SK-N-SH treated with all-trans-retinoic acid at 6 μM for 48 hours (cell line): ENCODE results near the gene ZNF683.
A peak's percentile ranks its signal among the peaks of the same experiment; 100 is the strongest.

ENCODE experiments used
- ATAC-seq: fragments of 200-7000 bp; cut with Tn5 transposase; 3 replicates; pipeline ENCODE4 v1.9.1; 2020; ENCODE audit warnings: mild to moderate bottlenecking, moderate library complexity
- ARNTL ChIP-seq: fragments of 450-650 bp; formaldehyde crosslinking; IDR thresholded peaks from 2 replicates; pipeline ENCODE4 v1.5.0; 2020; ENCODE audit warnings: low read depth, mild to moderate bottlenecking, moderate library complexity, borderline replicate concordance
- BACH2 ChIP-seq: fragments of 250-450 bp; sonication (Bioruptor Pico); IDR thresholded peaks from 2 replicates; pipeline ENCODE4 v1.9.0; 2021; ENCODE audit warnings: mild to moderate bottlenecking, borderline replicate concordance
- CSDC2 ChIP-seq: fragments of 250-450 bp; sonication (Bioruptor Pico); IDR thresholded peaks from 2 replicates; pipeline ENCODE4 v1.5.0; 2020; ENCODE audit warnings: mild to moderate bottlenecking, moderate library complexity
- CSRNP3 ChIP-seq: fragments of 250-450 bp; sonication (Bioruptor Pico); IDR thresholded peaks from 2 replicates; pipeline ENCODE4 v1.5.1; 2021; ENCODE audit warnings: mild to moderate bottlenecking, moderate library complexity
- ESRRG ChIP-seq: fragments of 250-450 bp; sonication (Bioruptor Pico); IDR thresholded peaks from 2 replicates; pipeline ENCODE4 v1.6.1; 2021; ENCODE audit warnings: mild to moderate bottlenecking
- ISL1 ChIP-seq: fragments of 250-450 bp; sonication (Bioruptor Pico); IDR thresholded peaks from 2 replicates; pipeline ENCODE4 v2.1.2; 2022; ENCODE audit warnings: mild to moderate bottlenecking, moderate library complexity
- OSR1 ChIP-seq: fragments of 250-450 bp; sonication (Bioruptor Pico); IDR thresholded peaks from 2 replicates; pipeline ENCODE4 v1.8.0; 2022; ENCODE audit warnings: moderate library complexity, mild to moderate bottlenecking, inconsistent platforms
- PATZ1 ChIP-seq: fragments of 250-450 bp; sonication (Bioruptor Pico); IDR thresholded peaks from 2 replicates; pipeline ENCODE4 v1.8.0; 2020; ENCODE audit warnings: mild to moderate bottlenecking, moderate library complexity, borderline replicate concordance
- PPARA ChIP-seq: fragments of 250-450 bp; sonication (Bioruptor Pico); IDR thresholded peaks from 2 replicates; pipeline ENCODE4 v1.5.0; 2020; ENCODE audit warnings: mild to moderate bottlenecking, borderline replicate concordance
- RARB ChIP-seq: fragments of 250-450 bp; sonication (Bioruptor Pico); IDR thresholded peaks from 2 replicates; pipeline ENCODE4 v1.8.0; 2021; ENCODE audit warnings: mild to moderate bottlenecking, moderate library complexity
- SNAI2 ChIP-seq: fragments of 250-450 bp; sonication (Bioruptor Pico); IDR thresholded peaks from 2 replicates; pipeline ENCODE4 v1.5.0; 2020; ENCODE audit warnings: mild to moderate bottlenecking, moderate library complexity
- TCF4 ChIP-seq: fragments of 250-450 bp; sonication (Bioruptor Pico); IDR thresholded peaks from 2 replicates; pipeline ENCODE4 v1.8.0; 2021; ENCODE audit warnings: mild to moderate bottlenecking, moderate library complexity, borderline replicate concordance
- TSHZ2 ChIP-seq: fragments of 250-450 bp; sonication (Bioruptor Pico); IDR thresholded peaks from 2 replicates; pipeline ENCODE4 v1.5.0; 2020; ENCODE audit warnings: mild to moderate bottlenecking, moderate library complexity
- ZFP30 ChIP-seq: fragments of 450-650 bp; formaldehyde crosslinking; IDR thresholded peaks from 2 replicates; pipeline ENCODE4 v1.5.0; 2022; ENCODE audit warnings: mild to moderate bottlenecking, moderate library complexity
- ZNF565 ChIP-seq: fragments of 450-650 bp; formaldehyde crosslinking; conservative IDR thresholded peaks from 2 replicates; pipeline ENCODE4 v1.5.0; 2020; ENCODE audit warnings: low read depth, mild to moderate bottlenecking, moderate library complexity
- ZNF70 ChIP-seq: fragments of 450-650 bp; formaldehyde crosslinking; IDR thresholded peaks from 2 replicates; pipeline ENCODE4 v1.5.0; 2020; ENCODE audit warnings: mild to moderate bottlenecking, moderate library complexity
- ZNF8 ChIP-seq: fragments of 450-650 bp; formaldehyde crosslinking; IDR thresholded peaks from 2 replicates; pipeline ENCODE4 v1.5.0; 2020; ENCODE audit warnings: mild to moderate bottlenecking, moderate library complexity

The ZNF683 gene

GRCh38 chr1:26408604-26409003 lies 36.1 kb upstream of the ZNF683 start (continued):
- TF ChIP-seq TSHZ2: peak; percentile 89
- no peak for TF ChIP-seq BACH2 (CRISPR knock-in tag)
- no peak for TF ChIP-seq PATZ1 (CRISPR knock-in tag)
- 0 out of 2 replicates have a peak, but pooled peaks have one; percentile 30 for TF ChIP-seq ARNTL
- TF ChIP-seq ZFP30 (CRISPR knock-in tag): peak; percentile 57
- TF ChIP-seq TCF4 (CRISPR knock-in tag): no peak
- TF ChIP-seq ZNF565: no peak
- no peak for TF ChIP-seq ZNF8
- peak; percentile 62; the same call in 1 of the 2 replicates for TF ChIP-seq PPARA (CRISPR knock-in tag)
- peak; percentile 98 for TF ChIP-seq SNAI2 (CRISPR knock-in tag)

GRCh38 chr1:26405281-26405915 lies 32.8 kb upstream of the ZNF683 start:
- peak; percentile 50; the same call in 2 of the 3 replicates for ATAC-seq
- TF ChIP-seq ISL1: peak; percentile 39
- no peak for TF ChIP-seq CSDC2 (CRISPR knock-in tag)
- TF ChIP-seq ESRRG (CRISPR knock-in tag): no peak

- ATAC-seq: no peak
- TF ChIP-seq BACH2 (CRISPR knock-in tag): no peak
- TF ChIP-seq PPARA (CRISPR knock-in tag): no peak
- no peak for TF ChIP-seq RARB (CRISPR knock-in tag)
- no peak for TF ChIP-seq ZNF565
These were observed 32.1 kb upstream of the ZNF683 start for GRCh38 chr1:26404641-26405040.

GRCh38 chr1:26403656-26404055 lies 31.1 kb upstream of the ZNF683 start:
- no peak for ATAC-seq
- TF ChIP-seq RARB (CRISPR knock-in tag) (no peak), ZFP30 (CRISPR knock-in tag) (no peak), ESRRG (CRISPR knock-in tag) (no peak), CSRNP3 (no peak), TCF4 (CRISPR knock-in tag) (no peak), OSR1 (CRISPR knock-in tag) (no peak), ARNTL (no peak), CSDC2 (CRISPR knock-in tag) (no peak), ZNF565 (no peak), ZNF70 (CRISPR knock-in tag) (no peak), BACH2 (CRISPR knock-in tag) (no peak), PPARA (CRISPR knock-in tag) (no peak), ZNF8 (no peak)

GRCh38 chr1:26401891-26402290 lies 29.3 kb upstream of the ZNF683 start:
- no peak for ATAC-seq
- no peak for TF ChIP-seq ZFP30 (CRISPR knock-in tag)
- no peak for TF ChIP-seq CSRNP3
